HepG2 (cell line): ENCODE results near the gene TTLL10. TPM values are rescaled to one million over a fixed set of nuclear protein-coding genes. Genes with fewer than 3 reads are reported as not detected.
A peak's percentile ranks its signal among the peaks of the same experiment; 100 is the strongest.

ENCODE experiments used
- ATF7 ChIP-seq, 2 experiments: fragments of 450-650 bp in 1 of 2; sonication (generic) in 1 of 2; formaldehyde crosslinking in 1 of 2; IDR thresholded peaks; 2 replicates each; pipeline versions ENCODE4 v1.4.0 to v1.6.1; 2016 to 2020; ENCODE audit warnings: antibody characterized with exemption in 1 of 2, mild to moderate bottlenecking in 1 of 2, missing genetic modification reagents in 1 of 2
- SMAD3 ChIP-seq: sonication (generic); formaldehyde crosslinking; IDR thresholded peaks from 2 replicates; pipeline ENCODE4 v1.4.0; 2020; ENCODE audit warnings: missing genetic modification reagents
- SP2 ChIP-seq: sonication (generic); formaldehyde crosslinking; IDR thresholded peaks from 2 replicates; pipeline ENCODE4 v1.5.1; 2020; ENCODE audit warnings: mild to moderate bottlenecking, missing genetic modification reagents
- WIZ ChIP-seq: sonication (generic); formaldehyde crosslinking; IDR thresholded peaks from 2 replicates; pipeline ENCODE4 v1.5.1; 2020; ENCODE audit warnings: mild to moderate bottlenecking, missing genetic modification reagents
- ZNF543 ChIP-seq: sonication (generic); formaldehyde crosslinking; IDR thresholded peaks from 2 replicates; pipeline ENCODE4 v1.4.0; 2020; ENCODE audit warnings: mild to moderate bottlenecking, missing genetic modification reagents
- ZNF574 ChIP-seq: sonication (generic); formaldehyde crosslinking; IDR thresholded peaks from 2 replicates; pipeline ENCODE4 v1.4.0; 2020; ENCODE audit warnings: missing genetic modification reagents
- ZNF687 ChIP-seq: sonication (generic); formaldehyde crosslinking; IDR thresholded peaks from 2 replicates; pipeline ENCODE4 v1.5.1; 2020; ENCODE audit warnings: mild to moderate bottlenecking, missing genetic modification reagents, moderate library complexity
- ZNF780A ChIP-seq: sonication (generic); formaldehyde crosslinking; IDR thresholded peaks from 2 replicates; pipeline ENCODE4 v1.8.0; 2022; ENCODE audit warnings: mild to moderate bottlenecking, missing genetic modification reagents, moderate library complexity
- polyA plus RNA-seq, 8 experiments: library from polyadenylated mRNA; depleted of rRNA in 3 of 8; stranded (reverse) in 7 of 8; unstranded in 1 of 8; fragments of >200 nt; fragmentation: Illumina TruSeq in 4 of 8; extraction: Trizol in 4 of 8; gene quantifications; 2 replicates each; pipeline versions ENCODE4 v1.2.1 to v1.2.3, GENCODE V29; 2011 to 2016; ENCODE audit warnings: low read depth in 4 of 8, missing spikeins in 1 of 8, mixed read lengths in 1 of 8; ENCODE audit not compliant: insufficient read depth in 1 of 8
- total RNA-seq, 5 experiments: library from RNA; depleted of rRNA; stranded (reverse); fragments of >200 nt; fragmentation: Illumina TruSeq; extraction: Trizol; gene quantifications; 2 replicates each; pipeline ENCODE4 v1.2.3, GENCODE V29; 2016; ENCODE audit warnings: low read depth in 1 of 5
- TF ChIP-seq, protein P1 (sequence below): sonication (generic); formaldehyde crosslinking; IDR thresholded peaks from 2 replicates; pipeline ENCODE4 v1.8.0; 2022; ENCODE audit warnings: missing genetic modification reagents, low read depth, mild to moderate bottlenecking, borderline replicate concordance
- TF ChIP-seq, protein P2 (sequence below): sonication (generic); formaldehyde crosslinking; IDR thresholded peaks from 2 replicates; pipeline ENCODE4 v1.5.1; 2020; ENCODE audit warnings: missing genetic modification reagents, mild to moderate bottlenecking, borderline replicate concordance
- TF ChIP-seq, protein P3 (sequence below): sonication (generic); formaldehyde crosslinking; IDR thresholded peaks from 2 replicates; pipeline ENCODE4 v1.4.0; 2020; ENCODE audit warnings: mild to moderate bottlenecking, missing genetic modification reagents, borderline replicate concordance

TTLL10 gene
- total and polyA plus RNA-seq, 2 of the 13 experiments (the other 11 are each of a cell fraction or from before 2014, with no cell fraction given): not detected

- TF ChIP-seq ZNF574 (CRISPR knock-in tag): peak; percentile 91
- no peak for TF ChIP-seq ZNF780A
- TF ChIP-seq, protein P1, sequence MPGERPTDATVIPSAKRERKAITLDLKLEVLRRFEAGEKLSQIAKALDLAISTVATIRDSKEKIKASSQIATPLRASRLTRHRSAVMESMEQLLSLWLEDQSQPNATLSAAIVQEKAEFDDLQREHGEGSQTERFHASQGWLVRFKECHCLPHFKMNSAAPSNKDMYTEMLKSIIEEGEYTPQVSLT: no peak
- no peak for TF ChIP-seq SMAD3 (CRISPR knock-in tag)
- TF ChIP-seq ZNF687: peak; percentile 90
- TF ChIP-seq, protein P2, sequence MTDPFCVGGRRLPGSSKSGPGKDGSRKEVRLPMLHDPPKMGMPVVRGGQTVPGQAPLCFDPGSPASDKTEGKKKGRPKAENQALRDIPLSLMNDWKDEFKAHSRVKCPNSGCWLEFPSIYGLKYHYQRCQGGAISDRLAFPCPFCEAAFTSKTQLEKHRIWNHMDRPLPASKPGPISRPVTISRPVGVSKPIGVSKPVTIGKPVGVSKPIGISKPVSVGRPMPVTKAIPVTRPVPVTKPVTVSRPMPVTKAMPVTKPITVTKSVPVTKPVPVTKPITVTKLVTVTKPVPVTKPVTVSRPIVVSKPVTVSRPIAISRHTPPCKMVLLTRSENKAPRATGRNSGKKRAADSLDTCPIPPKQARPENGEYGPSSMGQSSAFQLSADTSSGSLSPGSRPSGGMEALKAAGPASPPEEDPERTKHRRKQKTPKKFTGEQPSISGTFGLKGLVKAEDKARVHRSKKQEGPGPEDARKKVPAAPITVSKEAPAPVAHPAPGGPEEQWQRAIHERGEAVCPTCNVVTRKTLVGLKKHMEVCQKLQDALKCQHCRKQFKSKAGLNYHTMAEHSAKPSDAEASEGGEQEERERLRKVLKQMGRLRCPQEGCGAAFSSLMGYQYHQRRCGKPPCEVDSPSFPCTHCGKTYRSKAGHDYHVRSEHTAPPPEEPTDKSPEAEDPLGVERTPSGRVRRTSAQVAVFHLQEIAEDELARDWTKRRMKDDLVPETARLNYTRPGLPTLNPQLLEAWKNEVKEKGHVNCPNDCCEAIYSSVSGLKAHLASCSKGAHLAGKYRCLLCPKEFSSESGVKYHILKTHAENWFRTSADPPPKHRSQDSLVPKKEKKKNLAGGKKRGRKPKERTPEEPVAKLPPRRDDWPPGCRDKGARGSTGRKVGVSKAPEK (CRISPR knock-in tag): no peak
- peak; percentile 56; the same call in 1 of the 2 replicates for TF ChIP-seq ZNF543 (CRISPR knock-in tag)
- TF ChIP-seq WIZ (CRISPR knock-in tag): no peak
- TF ChIP-seq SP2: peak; percentile 81
- TF ChIP-seq, protein P3, sequence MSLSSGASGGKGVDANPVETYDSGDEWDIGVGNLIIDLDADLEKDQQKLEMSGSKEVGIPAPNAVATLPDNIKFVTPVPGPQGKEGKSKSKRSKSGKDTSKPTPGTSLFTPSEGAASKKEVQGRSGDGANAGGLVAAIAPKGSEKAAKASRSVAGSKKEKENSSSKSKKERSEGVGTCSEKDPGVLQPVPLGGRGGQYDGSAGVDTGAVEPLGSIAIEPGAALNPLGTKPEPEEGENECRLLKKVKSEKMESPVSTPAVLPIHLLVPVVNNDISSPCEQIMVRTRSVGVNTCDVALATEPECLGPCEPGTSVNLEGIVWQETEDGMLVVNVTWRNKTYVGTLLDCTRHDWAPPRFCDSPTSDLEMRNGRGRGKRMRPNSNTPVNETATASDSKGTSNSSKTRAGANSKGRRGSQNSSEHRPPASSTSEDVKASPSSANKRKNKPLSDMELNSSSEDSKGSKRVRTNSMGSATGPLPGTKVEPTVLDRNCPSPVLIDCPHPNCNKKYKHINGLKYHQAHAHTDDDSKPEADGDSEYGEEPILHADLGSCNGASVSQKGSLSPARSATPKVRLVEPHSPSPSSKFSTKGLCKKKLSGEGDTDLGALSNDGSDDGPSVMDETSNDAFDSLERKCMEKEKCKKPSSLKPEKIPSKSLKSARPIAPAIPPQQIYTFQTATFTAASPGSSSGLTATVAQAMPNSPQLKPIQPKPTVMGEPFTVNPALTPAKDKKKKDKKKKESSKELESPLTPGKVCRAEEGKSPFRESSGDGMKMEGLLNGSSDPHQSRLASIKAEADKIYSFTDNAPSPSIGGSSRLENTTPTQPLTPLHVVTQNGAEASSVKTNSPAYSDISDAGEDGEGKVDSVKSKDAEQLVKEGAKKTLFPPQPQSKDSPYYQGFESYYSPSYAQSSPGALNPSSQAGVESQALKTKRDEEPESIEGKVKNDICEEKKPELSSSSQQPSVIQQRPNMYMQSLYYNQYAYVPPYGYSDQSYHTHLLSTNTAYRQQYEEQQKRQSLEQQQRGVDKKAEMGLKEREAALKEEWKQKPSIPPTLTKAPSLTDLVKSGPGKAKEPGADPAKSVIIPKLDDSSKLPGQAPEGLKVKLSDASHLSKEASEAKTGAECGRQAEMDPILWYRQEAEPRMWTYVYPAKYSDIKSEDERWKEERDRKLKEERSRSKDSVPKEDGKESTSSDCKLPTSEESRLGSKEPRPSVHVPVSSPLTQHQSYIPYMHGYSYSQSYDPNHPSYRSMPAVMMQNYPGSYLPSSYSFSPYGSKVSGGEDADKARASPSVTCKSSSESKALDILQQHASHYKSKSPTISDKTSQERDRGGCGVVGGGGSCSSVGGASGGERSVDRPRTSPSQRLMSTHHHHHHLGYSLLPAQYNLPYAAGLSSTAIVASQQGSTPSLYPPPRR (CRISPR knock-in tag): peak; percentile 24; the same call in 1 of the 2 replicates
- TF ChIP-seq ATF7 (IDR thresholded peaks at IDR 0.05): no peak
- TF ChIP-seq ATF7 (CRISPR knock-in tag; IDR thresholded peaks at IDR 0.05): no peak
Observed at GRCh38 chr1:1231400-1232207, 57.9 kb downstream of the TTLL10 start, which contains the start of gene SDF4 (continued).
